Bladder microvascular endothelial cell (primary cell): ENCODE data around the gene TPRG1L. TPM values are rescaled to one million over a fixed set of nuclear protein-coding genes. Genes with fewer than 3 reads are reported as not detected.

Source experiments
- total RNA-seq: library from RNA; depleted of rRNA; stranded (reverse); fragments of >200 nt; gene quantifications from 2 replicates; pipeline ENCODE4 v1.2.3, GENCODE V29; 2014

TPRG1L gene
- 28.2 and 37.4 TPM in 2 replicates for total RNA-seq

DNA sequence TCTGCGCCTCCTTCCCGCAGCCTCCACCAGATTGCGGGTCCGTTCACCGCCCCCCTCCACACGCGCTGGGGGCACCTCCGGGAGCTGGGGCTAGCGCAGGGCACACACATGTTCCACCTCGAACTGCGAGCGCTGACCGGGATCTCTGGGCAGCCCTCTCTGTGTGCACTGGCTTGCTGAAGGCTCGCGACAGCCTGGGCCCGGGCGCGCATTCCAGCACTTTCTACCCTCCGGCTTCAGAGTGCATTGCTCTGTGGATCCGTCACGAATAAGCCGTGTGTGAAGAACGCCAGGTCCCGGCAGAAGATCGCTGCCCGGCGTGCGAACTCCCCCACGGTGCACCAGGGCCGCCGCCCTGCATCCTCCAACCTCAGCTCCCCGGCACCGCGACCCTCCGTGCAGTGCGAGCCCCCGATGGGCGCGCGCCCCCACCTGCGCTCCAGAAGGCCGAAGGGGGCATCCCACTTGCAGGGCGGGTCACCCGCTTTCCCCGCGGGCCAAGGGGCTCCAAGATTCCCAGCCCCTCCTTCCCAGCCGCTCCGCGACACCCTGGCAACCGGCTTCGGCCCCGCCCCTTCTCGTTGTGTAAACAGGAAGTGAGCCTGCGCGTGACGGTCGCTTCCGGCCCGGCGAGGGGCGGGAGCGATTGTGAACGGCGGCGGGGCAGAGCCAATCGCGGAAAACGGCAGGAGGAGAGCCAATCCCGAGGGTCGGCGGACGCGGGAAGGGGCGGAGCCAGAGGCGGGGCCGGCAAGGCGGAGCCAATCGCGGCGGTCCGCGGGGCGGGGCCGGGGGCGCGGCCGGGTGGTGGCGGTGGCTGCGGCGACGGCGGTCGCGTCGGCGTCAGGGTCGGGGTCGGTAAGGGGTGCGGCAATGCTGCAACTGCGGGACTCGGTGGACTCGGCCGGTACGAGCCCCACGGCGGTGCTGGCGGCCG, at the start of gene TPRG1L:
TSS of gene TPRG1L (plus strand) at position 816 of the 937 bp plus-strand sequence. CDS start at position 874, 58 bp downstream.

DNA sequence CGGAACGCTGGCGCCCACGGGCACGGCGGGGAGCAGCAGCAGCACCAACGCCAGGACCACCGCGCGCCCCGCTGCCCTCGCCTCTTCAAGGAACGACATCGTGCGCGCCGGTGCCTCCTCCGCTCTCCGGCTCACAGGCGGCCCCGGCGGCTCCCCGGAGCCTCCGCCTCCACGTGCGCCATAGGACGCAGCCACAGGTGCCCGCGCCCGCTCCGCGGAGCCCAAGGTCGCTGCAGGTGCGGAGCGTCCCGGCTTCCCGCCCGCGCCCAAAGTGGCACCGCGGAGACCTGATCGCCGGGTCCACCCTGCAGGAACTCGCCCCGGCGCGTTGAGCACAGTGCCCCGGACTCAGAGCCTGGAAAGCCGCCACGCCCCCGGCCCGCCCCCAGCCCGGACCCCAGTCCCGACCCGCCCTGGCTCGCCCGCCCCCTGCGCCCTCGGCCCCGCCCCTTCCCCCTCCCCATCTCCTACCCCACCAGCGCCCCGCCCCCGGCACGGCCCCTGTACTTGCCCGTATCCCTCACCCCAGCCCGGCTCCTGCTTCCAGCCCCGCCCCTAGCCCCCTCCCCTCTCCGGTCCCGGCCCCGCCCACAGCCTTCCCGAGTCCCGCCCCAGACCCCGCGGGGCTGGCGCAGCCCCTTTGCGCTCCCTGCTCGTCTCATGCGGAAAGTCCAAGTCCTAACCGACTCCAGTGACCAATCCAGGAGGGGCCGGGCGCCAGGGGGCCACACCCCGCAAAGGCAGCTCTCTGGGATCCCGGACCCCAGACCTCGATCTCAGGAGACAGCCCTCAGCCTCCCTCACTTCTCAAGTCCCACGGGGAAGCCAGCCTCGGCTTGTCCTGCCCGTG, 13.4 kb upstream of the TPRG1L start, which contains the start of gene MEGF6:
TSS of gene MEGF6 (minus strand) at position 339 of the 850 bp plus-strand sequence. CDS start at position 99, 240 bp downstream.

DNA sequence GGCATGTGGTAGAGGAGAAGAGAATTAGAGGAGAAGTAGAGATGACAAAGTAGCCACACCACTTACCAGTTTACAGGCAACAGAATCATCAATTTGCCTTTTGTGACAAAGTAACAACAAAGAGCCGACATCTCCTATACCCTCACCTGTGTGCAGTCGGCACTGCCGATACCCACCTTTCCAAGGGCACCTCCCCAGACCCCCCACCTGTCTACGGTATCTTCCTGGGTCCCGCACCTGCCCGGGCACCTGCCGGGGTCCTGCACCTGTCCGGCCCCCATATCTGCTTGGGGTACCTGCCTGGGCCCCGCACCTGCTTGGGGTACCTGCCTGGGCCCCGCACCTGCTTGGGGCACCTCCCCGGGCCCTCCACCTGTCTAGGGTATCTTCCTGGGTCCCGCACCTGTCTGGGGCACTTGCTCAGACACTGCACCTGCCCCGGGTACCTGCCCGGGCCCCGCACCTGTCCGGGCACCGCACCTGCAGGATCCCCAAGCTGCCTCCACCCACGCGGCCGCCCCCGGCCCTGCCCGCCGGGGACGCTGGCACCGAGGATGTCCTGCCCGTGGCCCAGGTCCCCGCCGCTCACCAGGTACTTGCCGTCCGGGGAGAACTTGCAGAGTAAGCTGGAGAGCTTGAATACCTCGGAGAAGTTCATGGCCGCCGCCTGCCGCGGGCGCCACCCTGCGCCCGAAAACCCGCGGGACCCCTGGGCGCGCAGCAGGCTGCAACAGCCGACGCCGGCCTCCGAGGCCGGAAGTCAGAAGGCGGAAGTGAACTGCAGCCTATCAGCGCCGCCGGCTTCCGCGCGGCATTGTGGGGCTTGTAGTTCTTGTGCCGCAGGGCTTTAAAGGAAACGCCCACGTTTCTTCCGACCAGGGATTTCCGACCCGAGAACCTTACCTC, 24.8 kb downstream of the TPRG1L start, which contains the start of gene WRAP73:
TSS of gene WRAP73 (minus strand) at position 762 of the 906 bp plus-strand sequence. CDS start at position 658, 104 bp downstream.

DNA sequence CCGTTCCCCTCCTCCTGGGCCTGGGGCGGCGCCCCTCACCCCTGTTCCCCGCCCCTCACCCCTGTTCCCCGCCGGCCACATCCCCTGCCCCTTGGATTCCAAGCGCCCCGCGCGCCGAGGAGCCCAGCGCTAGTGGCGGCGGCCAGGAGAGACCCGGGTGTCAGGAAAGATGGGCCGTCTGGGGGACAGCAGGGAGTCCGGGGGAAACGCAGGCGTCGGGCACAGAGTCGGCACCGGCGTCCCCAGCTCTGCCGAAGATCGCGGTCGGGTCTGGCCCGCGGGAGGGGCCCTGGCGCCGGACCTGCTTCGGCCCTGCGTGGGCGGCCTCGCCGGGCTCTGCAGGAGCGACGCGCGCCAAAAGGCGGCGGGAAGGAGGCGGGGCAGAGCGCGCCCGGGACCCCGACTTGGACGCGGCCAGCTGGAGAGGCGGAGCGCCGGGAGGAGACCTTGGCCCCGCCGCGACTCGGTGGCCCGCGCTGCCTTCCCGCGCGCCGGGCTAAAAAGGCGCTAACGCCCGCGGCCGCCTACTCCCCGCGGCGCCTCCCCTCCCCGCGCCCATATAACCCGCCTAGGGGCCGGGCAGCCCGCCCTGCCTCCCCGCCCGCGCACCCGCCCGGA, 27.2 kb downstream of the TPRG1L start, which contains the start of gene TP73:
TSS of gene TP73 (plus strand) at position 587 of the 618 bp plus-strand sequence. CDS start 29,850 bp downstream, outside the sequence.

Other genes starting within 250 kb of the TPRG1L start
- 0.81 and 0.94 TPM in 2 replicates for gene ARHGEF16, start 170.3 kb upstream of the TPRG1L start, total RNA-seq
- 30.8 and 274 TPM in 2 replicates for gene MEGF6, start 13.5 kb upstream of the TPRG1L start, total RNA-seq
- 14.9 and 25.6 TPM in 2 replicates for gene WRAP73, start 25.1 kb downstream of the TPRG1L start, total RNA-seq
- gene TP73, start 27.5 kb downstream of the TPRG1L start, total RNA-seq: under 0.01 and 0.13 TPM in 2 replicates
- gene CCDC27, start 127.4 kb downstream of the TPRG1L start, total RNA-seq: not detected in 2 replicates
- 0.44 and 0.49 TPM in 2 replicates for gene SMIM1, start 147.7 kb downstream of the TPRG1L start, total RNA-seq
- gene LRRC47, start 171.5 kb downstream of the TPRG1L start, total RNA-seq: 22.7 and 28.8 TPM in 2 replicates
- 18.3 and 35.9 TPM in 2 replicates for gene CEP104, start 232.2 kb downstream of the TPRG1L start, total RNA-seq
- gene DFFB, start 232.5 kb downstream of the TPRG1L start, total RNA-seq: 6.5 and 9.4 TPM in 2 replicates